Breast epithelium (tissue), 4 donors: ENCODE data around the gene GRIK4. TPM values are rescaled to one million over a fixed set of nuclear protein-coding genes. Genes with fewer than 3 reads are reported as not detected.

Source experiments
- DNase-seq, 2 donors: peaks; one replicate each; pipeline ENCODE4 v3.0.0-alpha.2; 2019; ENCODE audit warnings: low spot score in 2 of 2
- H3K27ac ChIP-seq, 2 donors: fragments of 200-600 bp; sonication (generic) in 1 of 2; one replicate each; pipeline ENCODE4 v1.5.1; 2016 to 2019; ENCODE audit warnings: mild to moderate bottlenecking in 1 of 2
- H3K27me3 ChIP-seq, 2 donors: fragments of 200-600 bp; sonication (generic) in 1 of 2; one replicate each; pipeline versions ENCODE4 v1.5.1 to v1.6.0; 2017 to 2019; ENCODE audit warnings: control low read depth in 1 of 2, mild to moderate bottlenecking in 1 of 2
- H3K36me3 ChIP-seq: fragments of 200-600 bp; one replicate; pipeline ENCODE4 v1.5.1; 2019
- H3K4me1 ChIP-seq, 2 donors: fragments of 200-600 bp; sonication (generic); one replicate each; pipeline ENCODE4 v1.5.1; 2016 to 2019; ENCODE audit warnings: control low read depth in 1 of 2
- H3K4me3 ChIP-seq, 3 donors: fragments of 200-600 bp; sonication (generic); 1 replicate in 2 of 3; 2 replicates in 1 of 3; pipeline ENCODE4 v1.5.1; 2016 to 2019; ENCODE audit warnings: mild to moderate bottlenecking in 3 of 3, moderate library complexity in 2 of 3
- H3K9me3 ChIP-seq, 2 donors: fragments of 200-600 bp; sonication (generic) in 1 of 2; one replicate each; pipeline ENCODE4 v1.5.1; 2016 to 2019; ENCODE audit warnings: control low read depth in 1 of 2
- CTCF ChIP-seq, 3 donors: fragments of 450-650 bp; IDR thresholded peaks; one replicate each; pipeline ENCODE4 v1.5.1; 2016 to 2017; ENCODE audit warnings: antibody characterized with exemption in 3 of 3, mild to moderate bottlenecking in 3 of 3, moderate library complexity in 3 of 3
- POLR2A ChIP-seq: fragments of 450-650 bp; IDR thresholded peaks from one replicate; pipeline ENCODE4 v1.6.1; 2016; ENCODE audit warnings: antibody characterized with exemption, mild to moderate bottlenecking, moderate library complexity
- POLR2AphosphoS5 ChIP-seq, 3 donors: sonication (generic); formaldehyde crosslinking; IDR thresholded peaks; one replicate each; pipeline ENCODE4 v1.6.1; 2017; ENCODE audit warnings: antibody characterized with exemption in 3 of 3
- intact Hi-C: fragments of 100-400 bp; cut with DNase I; formaldehyde crosslinking; loops from one replicate; pipeline ENCODE4 v1.15.1; 2023; ENCODE audit warnings: low total_unique reads
- total RNA-seq, 3 donors: library from RNA; depleted of rRNA; stranded (reverse); fragments of >200 nt; gene quantifications; one replicate each; pipeline ENCODE4 v1.1.0, GENCODE V29; 2016

Gene GRIK4
- total RNA-seq, 3 donors from 2014 or later, result 0.29 to 0.66 TPM; not detected in 1

- H3K27me3 ChIP-seq, result peaks cover 0 to 2% of the 10 kb centered on the region in 2 donors
Measured at GRCh38 chr11:120884154-120885020, 372.8 kb downstream of the GRIK4 start.

GRCh38 chr11:120890609-120891320 is 379.2 kb downstream of the GRIK4 start:
- DNase-seq, result no peak
- TF ChIP-seq CTCF (IDR thresholded peaks at IDR 0.05) (no peak), POLR2AphosphoS5 (IDR thresholded peaks at IDR 0.05) (no peak)
- Histone ChIP-seq H3K9me3 (no peaks in the 10 kb centered on the region), H3K27me3 (peaks cover 0 to 2% of the 10 kb centered on the region in 2 donors), H3K27ac (no peak overlapping the region), H3K4me1 (no peaks in the 10 kb centered on the region), H3K4me3 (no peak overlapping the region), H3K36me3 (no peaks in the 10 kb centered on the region)
- intact Hi-C loops, result no loop called here

More at GRCh38 chr11:120884154-120885020, 372.8 kb downstream of the GRIK4 start:
- H3K36me3 ChIP-seq, result no peaks in the 10 kb centered on the region
- TF ChIP-seq POLR2AphosphoS5 (IDR thresholded peaks at IDR 0.05), result no peak
- no peak for TF ChIP-seq POLR2A
- no peak for TF ChIP-seq CTCF (IDR thresholded peaks at IDR 0.05)
- intact Hi-C loops, result no loop called here
- H3K9me3 ChIP-seq, result no peaks in the 10 kb centered on the region
- no peak overlapping the region for H3K4me3 ChIP-seq
- DNase-seq, result no peak
- peak overlapping the region in 1 of 2 donors; percentile 32 for H3K27ac ChIP-seq
- H3K4me1 ChIP-seq, result no peaks in the 10 kb centered on the region

DNA sequence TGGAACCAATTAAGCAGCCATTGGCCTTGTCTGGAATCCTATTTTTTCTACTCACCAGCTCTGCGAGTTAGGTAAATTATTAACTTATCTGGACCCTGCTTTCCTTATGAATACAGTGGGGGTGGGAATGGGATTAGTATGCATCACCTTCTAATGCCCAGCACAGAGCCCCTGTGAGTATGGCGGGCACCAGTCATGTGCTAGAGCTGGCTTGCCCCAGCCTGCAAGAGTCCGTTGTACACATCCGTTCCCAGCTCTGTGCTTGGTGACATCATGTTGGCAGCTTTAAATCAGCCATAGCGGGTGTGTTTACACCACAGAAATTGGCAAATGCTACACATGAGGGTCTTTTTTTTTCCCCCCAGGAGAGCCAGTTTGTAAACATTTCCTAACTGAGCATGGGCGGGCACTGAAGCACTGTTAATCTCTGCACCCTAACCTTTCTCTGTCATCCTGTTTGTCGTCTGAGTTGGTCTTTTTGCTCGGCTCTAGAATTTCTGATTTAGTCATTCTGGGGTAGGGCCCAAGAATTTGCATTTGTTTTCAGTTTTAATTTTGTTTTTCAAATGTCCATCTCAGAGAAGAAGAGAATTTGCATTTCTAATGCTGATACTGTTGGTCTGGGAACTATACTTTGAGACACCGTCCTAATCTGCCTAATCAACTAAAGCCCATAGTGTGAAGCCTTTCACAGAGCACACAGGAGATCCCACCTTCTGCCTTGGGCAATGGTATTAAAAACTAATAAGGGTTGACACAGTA is 382.1 kb downstream of the GRIK4 start:
- Histone ChIP-seq H3K4me1 (no peaks in the 10 kb centered on the region), H3K27ac (no peak overlapping the region), H3K36me3 (no peaks in the 10 kb centered on the region), H3K27me3 (peaks cover 0 to 9% of the 10 kb centered on the region in 2 donors), H3K9me3 (no peaks in the 10 kb centered on the region), H3K4me3 (no peak overlapping the region)
- intact Hi-C loops, result no loop called here
- no peak for DNase-seq
- TF ChIP-seq POLR2A, result no peak
- TF ChIP-seq CTCF (IDR thresholded peaks at IDR 0.05), result no peak
- no peak for TF ChIP-seq POLR2AphosphoS5 (IDR thresholded peaks at IDR 0.05)

DNA sequence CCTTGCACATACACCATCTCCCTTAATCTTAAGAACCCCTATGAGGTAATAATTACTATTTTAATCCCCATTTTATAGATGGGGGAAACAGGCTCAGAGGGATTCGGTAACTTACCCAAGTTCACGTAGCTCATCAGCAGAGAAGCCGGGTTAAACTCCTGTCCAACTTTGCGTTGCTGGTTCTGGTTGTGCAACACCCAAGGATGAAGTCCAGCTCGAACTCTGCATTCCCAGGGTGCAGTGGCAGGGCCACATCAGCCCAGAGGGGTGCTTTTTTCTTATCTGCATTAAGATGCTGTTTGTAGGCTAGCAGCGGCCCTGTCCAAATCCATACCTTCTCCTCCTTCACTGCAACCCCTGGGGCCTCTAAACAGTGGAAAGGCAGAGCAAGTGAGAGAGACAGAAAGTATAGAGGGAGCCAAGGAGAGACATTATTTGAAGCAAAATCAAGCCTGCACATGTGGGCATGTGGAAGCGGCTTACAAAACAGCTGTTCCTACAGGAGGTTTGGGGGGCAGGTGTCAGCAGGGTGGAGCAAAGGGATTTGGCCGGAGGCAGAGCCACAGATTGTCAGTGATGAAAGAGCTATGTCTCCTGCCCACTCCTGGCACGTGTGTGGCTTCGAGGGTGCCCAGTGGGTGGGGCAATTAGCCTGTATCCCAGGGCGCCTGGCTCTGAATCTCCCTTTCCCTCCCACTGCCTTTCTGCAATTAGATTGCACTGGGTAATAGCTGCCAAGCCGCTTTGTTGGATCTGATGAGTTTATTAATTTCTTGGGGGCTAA is 382.8 kb downstream of the GRIK4 start:
- no peak overlapping the region for H3K4me3 ChIP-seq
- H3K36me3 ChIP-seq, result no peaks in the 10 kb centered on the region
- H3K27ac ChIP-seq, result no peak overlapping the region
- peaks cover 0 to 10% of the 10 kb centered on the region in 2 donors for H3K27me3 ChIP-seq
- peak in 1 of 2 donors; percentile 42 for DNase-seq
- intact Hi-C loops, result no loop called here
- no peaks in the 10 kb centered on the region for H3K4me1 ChIP-seq
- no peaks in the 10 kb centered on the region for H3K9me3 ChIP-seq
- TF ChIP-seq CTCF (IDR thresholded peaks at IDR 0.05), result no peak
- no peak for TF ChIP-seq POLR2AphosphoS5 (IDR thresholded peaks at IDR 0.05)
- no peak for TF ChIP-seq POLR2A
